Measurements from ENCODE around the gene KCND2.

DNA sequence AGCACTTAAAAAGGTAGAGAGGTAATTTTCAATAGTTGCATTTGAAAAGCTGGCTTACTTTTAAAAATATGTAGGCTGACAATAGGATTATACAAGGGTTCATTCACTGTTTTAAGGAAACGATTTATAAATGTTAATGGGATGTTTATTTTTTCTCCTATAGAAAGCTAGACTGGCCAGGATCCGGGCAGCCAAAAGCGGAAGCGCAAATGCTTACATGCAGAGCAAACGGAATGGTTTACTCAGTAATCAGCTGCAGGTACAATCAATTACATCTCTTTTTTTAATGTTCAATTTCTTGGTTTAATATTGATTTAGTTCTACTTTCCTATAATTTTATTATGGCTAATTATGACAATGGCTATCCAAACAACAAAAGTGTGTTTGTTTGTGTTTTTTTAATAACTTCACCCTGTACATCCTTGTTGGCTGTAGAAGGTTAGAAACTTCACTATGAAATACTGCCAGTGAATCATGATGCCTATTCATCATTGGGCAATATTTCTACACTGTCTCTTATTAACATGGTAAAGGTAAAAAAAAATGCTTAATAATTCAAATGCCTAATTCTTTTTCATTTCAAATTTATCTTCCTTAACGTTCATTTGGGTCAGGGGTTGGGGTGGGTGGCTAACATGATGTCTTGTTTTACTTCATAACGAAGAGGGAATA lies 468.5 kb downstream of the KCND2 start:
- TF ChIP-seq ZNF274 (IDR thresholded peaks at IDR 0.05; ENCODE audit: low read depth, low read length) = no peak
- no peak for TF ChIP-seq YY1 (IDR thresholded peaks at IDR 0.05; ENCODE audit: insufficient read depth, insufficient read length)
- no peak for TF ChIP-seq SUZ12 (IDR thresholded peaks at IDR 0.05; ENCODE audit: extremely low read depth, insufficient read depth, insufficient read length)

Measured in NT2/D1 (cell line).